ENCODE data around the gene KCND2.

Gene KCND2

DNA sequence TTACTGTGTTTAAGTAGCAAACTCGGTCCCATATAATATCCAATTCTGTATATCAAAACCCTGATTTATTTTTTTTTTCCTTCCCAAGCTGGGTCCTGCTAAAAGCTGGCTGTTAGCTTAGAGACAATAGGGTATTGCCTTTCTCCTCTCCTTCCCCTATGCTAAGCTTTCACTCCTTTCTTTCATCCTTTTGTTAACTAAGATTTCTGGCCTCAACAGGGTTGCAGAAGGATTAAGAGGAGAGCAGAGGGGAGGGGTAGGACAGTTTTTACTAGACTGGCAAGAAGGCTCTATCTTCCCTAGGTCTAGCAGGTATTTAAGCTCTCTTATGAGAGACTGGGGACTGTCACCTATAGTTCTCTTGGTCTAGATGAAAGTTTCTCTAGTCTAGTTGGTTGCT, 229.2 kb downstream of the KCND2 start:
- TF ChIP-seq CTCF (IDR thresholded peaks at IDR 0.05; ENCODE audit: low read depth, low read length, poor library complexity, severe bottlenecking) (no peak), EZH2phosphoT487 (IDR thresholded peaks at IDR 0.05; ENCODE audit: borderline replicate concordance, low read length) (no peak)
- no peaks in the 10 kb centered on the region for H3K27me3 ChIP-seq (ENCODE audit: control insufficient read depth, low read length)

GRCh38 chr7:120502825-120503224, 229.8 kb downstream of the KCND2 start:
- no peaks in the 10 kb centered on the region for H3K36me3 ChIP-seq (ENCODE audit: control insufficient read depth, low read length)
- H4K20me1 ChIP-seq (ENCODE audit: control insufficient read depth, insufficient read depth, low read depth, low read length), result no peaks in the 10 kb centered on the region
- H3K27me3 ChIP-seq (ENCODE audit: control insufficient read depth, low read length), result no peaks in the 10 kb centered on the region

More for the DNA sequence above, 229.2 kb downstream of the KCND2 start:
- Histone ChIP-seq H3K79me2 (ENCODE audit: control insufficient read depth, low read length) (no peaks in the 10 kb centered on the region), H4K20me1 (ENCODE audit: control insufficient read depth, insufficient read depth, low read depth, low read length) (no peaks in the 10 kb centered on the region), H3K4me1 (ENCODE audit: control insufficient read depth, low read length) (no peaks in the 10 kb centered on the region), H3K9me2 (replicated peaks; ENCODE audit: control insufficient read depth, low read length) (no peaks in the 10 kb centered on the region), H3K4me3 (ENCODE audit: low read length) (no peak overlapping the region), H3K9me3 (ENCODE audit: control insufficient read depth, insufficient read depth, low read length) (no peaks in the 10 kb centered on the region), H3K36me3 (ENCODE audit: control insufficient read depth, low read length) (no peaks in the 10 kb centered on the region), H3K4me2 (ENCODE audit: low read length) (no peak overlapping the region), H3F3A (ENCODE audit: control insufficient read depth, insufficient read depth) (no peaks in the 10 kb centered on the region), H3K27ac (ENCODE audit: low read depth, low read length) (no peak overlapping the region)

GRCh38 chr7:120504386-120504785, 231.4 kb downstream of the KCND2 start:
- Histone ChIP-seq H3K9me3 (ENCODE audit: control insufficient read depth, insufficient read depth, low read length) (no peaks in the 10 kb centered on the region), H3F3A (ENCODE audit: control insufficient read depth, insufficient read depth) (no peaks in the 10 kb centered on the region), H3K4me3 (ENCODE audit: low read length) (no peak overlapping the region), H3K4me1 (ENCODE audit: control insufficient read depth, low read length) (no peaks in the 10 kb centered on the region), H3K4me2 (ENCODE audit: low read length) (no peak overlapping the region), H4K20me1 (ENCODE audit: control insufficient read depth, insufficient read depth, low read depth, low read length) (no peaks in the 10 kb centered on the region), H3K27ac (ENCODE audit: low read depth, low read length) (no peak overlapping the region), H3K36me3 (ENCODE audit: control insufficient read depth, low read length) (no peaks in the 10 kb centered on the region), H3K27me3 (ENCODE audit: control insufficient read depth, low read length) (no peaks in the 10 kb centered on the region), H3K9me2 (replicated peaks; ENCODE audit: control insufficient read depth, low read length) (no peaks in the 10 kb centered on the region), H3K79me2 (ENCODE audit: control insufficient read depth, low read length) (no peaks in the 10 kb centered on the region)
- TF ChIP-seq EZH2phosphoT487 (IDR thresholded peaks at IDR 0.05; ENCODE audit: borderline replicate concordance, low read length) (no peak), CTCF (IDR thresholded peaks at IDR 0.05; ENCODE audit: low read depth, low read length, poor library complexity, severe bottlenecking) (no peak)

More at GRCh38 chr7:120502825-120503224, 229.8 kb downstream of the KCND2 start:
- Histone ChIP-seq H3K9me2 (replicated peaks; ENCODE audit: control insufficient read depth, low read length) (no peaks in the 10 kb centered on the region), H3K4me1 (ENCODE audit: control insufficient read depth, low read length) (no peaks in the 10 kb centered on the region), H3K79me2 (ENCODE audit: control insufficient read depth, low read length) (no peaks in the 10 kb centered on the region), H3K9me3 (ENCODE audit: control insufficient read depth, insufficient read depth, low read length) (no peaks in the 10 kb centered on the region), H3K27ac (ENCODE audit: low read depth, low read length) (no peak overlapping the region), H3F3A (ENCODE audit: control insufficient read depth, insufficient read depth) (no peaks in the 10 kb centered on the region), H3K4me2 (ENCODE audit: low read length) (no peak overlapping the region), H3K4me3 (ENCODE audit: low read length) (no peak overlapping the region)
- TF ChIP-seq CTCF (IDR thresholded peaks at IDR 0.05; ENCODE audit: low read depth, low read length, poor library complexity, severe bottlenecking), result no peak
- no peak for TF ChIP-seq EZH2phosphoT487 (IDR thresholded peaks at IDR 0.05; ENCODE audit: borderline replicate concordance, low read length)

All from DOHH2 (cell line).